DND-41 (cell line): Measurements from ENCODE around the gene BBS5.
"Not testable (repeated sequence)": the region's sequence is repeated elsewhere in the genome, so short reads cannot be mapped to it uniquely, and the experiment has no call there.

Experiments used
- ATAC-seq: fragments of 200-7000 bp; cut with Tn5 transposase; 3 replicates; pipeline ENCODE4 v1.9.1; 2021; ENCODE audit warnings: low read depth; ENCODE audit not compliant: insufficient read depth
- DNase-seq: peaks from one replicate; pipeline ENCODE4 v3.0.0-alpha.2; 2020
- H2AFZ ChIP-seq: 2 replicates; pipeline ENCODE4 v1.6.0; 2012; ENCODE audit warnings: low read depth, low read length
- H3K27ac ChIP-seq: 2 replicates; pipeline ENCODE4 v1.5.1; 2012; ENCODE audit warnings: low read length, inconsistent platforms
- H3K27me3 ChIP-seq: fragments of 200-600 bp; sonication (generic); 2 replicates; pipeline ENCODE4 v1.6.0; 2012; ENCODE audit warnings: low read length, mild to moderate bottlenecking, inconsistent platforms; ENCODE audit not compliant: insufficient read depth, poor library complexity
- H3K36me3 ChIP-seq: 2 replicates; pipeline ENCODE4 v1.5.1; 2012; ENCODE audit warnings: low read length, inconsistent platforms; ENCODE audit not compliant: insufficient read depth
- H3K4me1 ChIP-seq: 2 replicates; pipeline ENCODE4 v1.5.1; 2012; ENCODE audit warnings: mild to moderate bottlenecking, low read length; ENCODE audit not compliant: insufficient read depth
- H3K4me2 ChIP-seq: 2 replicates; pipeline ENCODE4 v1.6.0; 2012; ENCODE audit warnings: mild to moderate bottlenecking, moderate library complexity, low read length, inconsistent platforms; ENCODE audit not compliant: insufficient read depth
- H3K4me3 ChIP-seq, 2 experiments: fragments of 200-600 bp in 1 of 2; shearing (Covaris generic) in 1 of 2; 2 replicates each; pipeline ENCODE4 v1.5.1; 2012 to 2016; ENCODE audit warnings: inconsistent platforms in 2 of 2, low read length in 2 of 2, mild to moderate bottlenecking in 2 of 2, low read depth in 1 of 2, moderate library complexity in 1 of 2
- H3K79me2 ChIP-seq: 2 replicates; pipeline ENCODE4 v1.6.0; 2012; ENCODE audit warnings: low read length, inconsistent platforms; ENCODE audit not compliant: insufficient read depth
- H3K9ac ChIP-seq: 2 replicates; pipeline ENCODE4 v1.6.0; 2012; ENCODE audit warnings: low read depth, mild to moderate bottlenecking, inconsistent platforms, low read length, moderate library complexity
- H3K9me3 ChIP-seq: 2 replicates; pipeline ENCODE4 v1.5.1; 2012; ENCODE audit warnings: low read length, moderate library complexity, mild to moderate bottlenecking, inconsistent platforms; ENCODE audit not compliant: insufficient read depth, severe bottlenecking
- H4K20me1 ChIP-seq: 2 replicates; pipeline ENCODE4 v1.6.0; 2012; ENCODE audit warnings: low read length; ENCODE audit not compliant: insufficient read depth
- EZH2 ChIP-seq: IDR thresholded peaks from 3 replicates; pipeline ENCODE4 v1.6.1; 2012; ENCODE audit warnings: borderline replicate concordance, low read depth, mild to moderate bottlenecking, moderate library complexity, low read length, inconsistent platforms; ENCODE audit not compliant: severe bottlenecking
- TF ChIP-seq, protein P1 (sequence below): IDR thresholded peaks from 2 replicates; pipeline ENCODE4 v1.5.1; 2012; ENCODE audit warnings: borderline replicate concordance, low read length, moderate library complexity, mild to moderate bottlenecking; ENCODE audit not compliant: poor library complexity, severe bottlenecking; ENCODE audit errors: extremely low read depth

BBS5 gene

DNA sequence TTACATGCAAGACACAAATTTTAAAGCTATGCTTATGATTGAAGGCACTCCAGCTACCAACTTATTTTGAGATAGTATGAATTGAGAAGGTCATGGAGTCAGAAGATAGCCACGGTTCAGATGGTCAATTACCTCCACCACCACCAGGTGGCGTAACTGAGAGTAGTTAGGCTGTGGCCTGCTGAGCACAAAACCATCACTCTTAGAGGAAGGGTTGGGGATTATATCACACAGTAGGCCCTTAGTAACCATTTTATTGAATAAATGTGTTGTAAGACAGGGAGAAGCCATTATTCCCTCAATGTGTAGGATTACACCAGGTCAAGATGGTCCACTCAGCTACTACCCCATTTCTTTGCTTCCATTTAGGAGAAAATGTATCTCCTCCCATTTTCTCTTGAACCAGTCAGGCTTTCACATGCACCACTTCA, 49.0 kb downstream of the BBS5 start:
- peak; percentile 92 for ATAC-seq
- TF ChIP-seq EZH2: no peak
- TF ChIP-seq, protein P1, sequence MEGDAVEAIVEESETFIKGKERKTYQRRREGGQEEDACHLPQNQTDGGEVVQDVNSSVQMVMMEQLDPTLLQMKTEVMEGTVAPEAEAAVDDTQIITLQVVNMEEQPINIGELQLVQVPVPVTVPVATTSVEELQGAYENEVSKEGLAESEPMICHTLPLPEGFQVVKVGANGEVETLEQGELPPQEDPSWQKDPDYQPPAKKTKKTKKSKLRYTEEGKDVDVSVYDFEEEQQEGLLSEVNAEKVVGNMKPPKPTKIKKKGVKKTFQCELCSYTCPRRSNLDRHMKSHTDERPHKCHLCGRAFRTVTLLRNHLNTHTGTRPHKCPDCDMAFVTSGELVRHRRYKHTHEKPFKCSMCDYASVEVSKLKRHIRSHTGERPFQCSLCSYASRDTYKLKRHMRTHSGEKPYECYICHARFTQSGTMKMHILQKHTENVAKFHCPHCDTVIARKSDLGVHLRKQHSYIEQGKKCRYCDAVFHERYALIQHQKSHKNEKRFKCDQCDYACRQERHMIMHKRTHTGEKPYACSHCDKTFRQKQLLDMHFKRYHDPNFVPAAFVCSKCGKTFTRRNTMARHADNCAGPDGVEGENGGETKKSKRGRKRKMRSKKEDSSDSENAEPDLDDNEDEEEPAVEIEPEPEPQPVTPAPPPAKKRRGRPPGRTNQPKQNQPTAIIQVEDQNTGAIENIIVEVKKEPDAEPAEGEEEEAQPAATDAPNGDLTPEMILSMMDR: peak; percentile 92
- H3K9me3 ChIP-seq: no peaks in the 10 kb centered on the region
- no peak overlapping the region for H3K4me2 ChIP-seq
- H3K79me2 ChIP-seq: no peaks in the 10 kb centered on the region
- H4K20me1 ChIP-seq: no peaks in the 10 kb centered on the region
- H3K4me1 ChIP-seq: no peaks in the 10 kb centered on the region
- peak; percentile 73 for DNase-seq
- no peak overlapping the region for H2AFZ ChIP-seq
- no peak overlapping the region for H3K27ac ChIP-seq
- no peaks in the 10 kb centered on the region for H3K27me3 ChIP-seq
- no peak overlapping the region for H3K4me3 ChIP-seq
- no peak overlapping the region for H3K9ac ChIP-seq
- peaks cover 33% of the 10 kb centered on the region for H3K36me3 ChIP-seq

DNA sequence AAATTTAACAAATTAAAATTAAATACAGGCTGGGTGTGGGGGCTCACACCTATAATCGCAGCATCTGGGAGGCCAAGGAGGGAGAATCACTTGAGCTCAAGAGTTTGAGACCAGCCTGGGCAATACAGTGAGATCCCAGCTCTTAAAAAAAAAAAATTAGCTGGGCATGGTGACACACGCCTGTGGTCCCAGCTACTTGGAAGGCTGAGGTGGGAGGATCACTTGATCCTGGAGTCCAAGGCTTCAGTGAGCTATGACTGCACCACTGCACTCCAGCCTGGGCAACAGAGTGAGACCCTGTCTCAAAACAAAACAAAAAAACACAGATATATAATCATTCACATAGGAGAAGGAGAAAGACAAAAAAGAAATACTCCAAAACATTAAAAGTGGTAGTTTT, 60.2 kb downstream of the BBS5 start:
- H3K79me2 ChIP-seq, H4K20me1 ChIP-seq, H3K4me3 ChIP-seq, H3K9me3 ChIP-seq, H3K27me3 ChIP-seq, DNase-seq, ATAC-seq, H2AFZ ChIP-seq, H3K27ac ChIP-seq, H3K4me1 ChIP-seq, H3K4me2 ChIP-seq, H3K9ac ChIP-seq: not testable (repeated sequence)
- peaks cover 33% of the 10 kb centered on the region; the same call in 1 of the 2 replicates for H3K36me3 ChIP-seq

DNA sequence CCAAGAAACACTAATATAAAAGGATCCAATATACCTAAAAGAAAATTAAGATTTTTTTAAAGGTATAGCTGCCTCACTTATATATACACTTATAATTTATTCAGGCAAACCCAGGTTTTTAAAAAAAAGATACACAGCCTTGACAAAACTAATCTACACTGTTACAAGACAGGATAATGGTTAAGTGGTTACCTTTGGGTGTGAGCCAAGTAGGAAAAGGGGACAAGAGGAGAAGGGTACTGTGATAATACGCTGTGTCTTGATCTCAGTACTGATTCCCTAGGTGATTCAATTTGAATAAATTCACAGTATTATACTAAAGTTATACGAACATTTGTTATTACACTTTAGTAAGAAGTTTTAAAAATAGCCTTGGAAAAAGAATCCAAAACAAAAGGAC, 60.9 kb downstream of the BBS5 start:
- H3K4me1 ChIP-seq: no peaks in the 10 kb centered on the region
- TF ChIP-seq, protein P1: no peak
- TF ChIP-seq EZH2: no peak
- no peak overlapping the region for H3K4me3 ChIP-seq
- H3K4me2 ChIP-seq: no peak overlapping the region
- no peak overlapping the region for H3K27ac ChIP-seq
- H3K27me3 ChIP-seq: no peaks in the 10 kb centered on the region
- no peaks in the 10 kb centered on the region for H4K20me1 ChIP-seq
- no peak overlapping the region for H2AFZ ChIP-seq
- H3K36me3 ChIP-seq: peaks cover 35% of the 10 kb centered on the region; the same call in 1 of the 2 replicates
- H3K79me2 ChIP-seq: no peaks in the 10 kb centered on the region
- H3K9me3 ChIP-seq: no peaks in the 10 kb centered on the region
- no peak for ATAC-seq
- no peak overlapping the region for H3K9ac ChIP-seq
- DNase-seq: no peak

DNA sequence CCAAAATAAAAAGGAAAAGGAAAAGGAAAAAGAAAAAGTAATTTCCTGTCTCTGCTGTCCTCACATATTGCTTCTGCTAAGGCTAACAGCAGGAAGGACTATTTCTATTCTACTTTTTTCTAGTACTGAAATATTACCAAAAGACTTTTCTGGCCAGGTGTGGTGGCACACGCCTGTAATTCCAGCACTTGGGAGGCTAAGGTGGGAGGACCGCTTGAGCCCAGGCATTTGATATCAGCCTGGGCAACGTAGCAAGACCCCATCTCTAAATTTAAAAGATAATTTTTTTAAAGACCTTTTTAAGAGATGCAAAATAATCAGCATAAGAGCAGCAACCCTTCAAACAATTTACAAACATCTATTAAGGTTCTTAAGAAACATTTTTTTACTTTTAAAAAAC, 63.1 kb downstream of the BBS5 start:
- Histone ChIP-seq H3K36me3 (peaks cover 52% of the 10 kb centered on the region), H3K9ac (no peak overlapping the region), H3K27ac (no peak overlapping the region), H3K9me3 (no peaks in the 10 kb centered on the region), H3K79me2 (no peaks in the 10 kb centered on the region), H3K27me3 (no peaks in the 10 kb centered on the region), H3K4me2 (no peak overlapping the region), H2AFZ (no peak overlapping the region), H3K4me1 (no peaks in the 10 kb centered on the region), H3K4me3 (no peak overlapping the region), H4K20me1 (no peaks in the 10 kb centered on the region)
- ATAC-seq (no peak), DNase-seq (no peak)
- TF ChIP-seq EZH2: no peak
- TF ChIP-seq, protein P1: no peak
